Measurements from ENCODE around the gene DLL4.

GRCh38 chr15:40925863-40926658 lies 3.1 kb upstream of the DLL4 start:
- TF ChIP-seq CTCF (conservative IDR thresholded peaks at IDR 0.05; ENCODE audit: low read depth, low read length), result no peak
- peak; percentile 26 for TF ChIP-seq EZH2 (IDR thresholded peaks at IDR 0.05; ENCODE audit: borderline replicate concordance, low read depth, low read length, poor library complexity, severe bottlenecking)

All from A673 (cell line).